Right kidney (tissue), 1 donor: ENCODE results near the gene OST4.

Experiments used
- DNase-seq: peaks from one replicate; pipeline ENCODE4 v3.0.0-alpha.2; 2016

The OST4 gene

GRCh38 chr2:27054721-27055120 is 16.7 kb downstream of the OST4 start:
- no peak for DNase-seq

- DNase-seq, result no peak
Observed at GRCh38 chr2:27053776-27054175, 17.7 kb downstream of the OST4 start.

GRCh38 chr2:27053321-27053720 is 18.1 kb downstream of the OST4 start:
- no peak for DNase-seq

GRCh38 chr2:27051902-27052645 is 19.4 kb downstream of the OST4 start:
- DNase-seq, result peak; percentile 53

- peak; percentile 96 for DNase-seq
Observed at GRCh38 chr2:27050996-27051901, 20.2 kb downstream of the OST4 start, which contains the start of gene AGBL5. TSS of gene AGBL5 (plus strand) at chr2:27051668. CDS start at chr2:27052959, 1,291 bp downstream.

- DNase-seq, result peak; percentile 96
Observed at GRCh38 chr2:27050281-27050995, 21.0 kb downstream of the OST4 start.

- no peak for DNase-seq
Observed at GRCh38 chr2:27049422-27050280, 21.8 kb downstream of the OST4 start.

GRCh38 chr2:27042985-27043634 is 28.3 kb downstream of the OST4 start:
- DNase-seq, result no peak

- peak; percentile 47 for DNase-seq
Observed at GRCh38 chr2:27042159-27042661, 29.2 kb downstream of the OST4 start.

- DNase-seq, result peak; percentile 19
Observed at GRCh38 chr2:27041752-27042151, 29.7 kb downstream of the OST4 start.

- no peak for DNase-seq
Observed at GRCh38 chr2:27040282-27040681, 31.2 kb downstream of the OST4 start.

GRCh38 chr2:27039871-27040270 is 31.6 kb downstream of the OST4 start:
- DNase-seq, result no peak

- DNase-seq, result no peak
Observed at GRCh38 chr2:27039426-27039825, 32.0 kb downstream of the OST4 start.

- DNase-seq, result no peak
Observed at GRCh38 chr2:27038631-27039339, 32.7 kb downstream of the OST4 start.

- DNase-seq, result no peak
Observed at GRCh38 chr2:27038012-27038411, 33.4 kb downstream of the OST4 start.

GRCh38 chr2:27033253-27033852 is 38.1 kb downstream of the OST4 start:
- no peak for DNase-seq

- DNase-seq, result peak; percentile 88
Observed at GRCh38 chr2:27032495-27033252, 38.8 kb downstream of the OST4 start, which contains the start of gene TMEM214. TSS of gene TMEM214 (plus strand) at chr2:27032965. CDS start at chr2:27033016, 51 bp downstream.

- no peak for DNase-seq
Observed at GRCh38 chr2:27029051-27029450, 42.4 kb downstream of the OST4 start.

- no peak for DNase-seq
Observed at GRCh38 chr2:27027211-27027651, 44.2 kb downstream of the OST4 start.
